HCT116 (cell line): ENCODE data around the gene ABHD12.

ENCODE experiments used
- CEBPB ChIP-seq: IDR thresholded peaks from 2 replicates; pipeline ENCODE4 v1.6.1; 2012; ENCODE audit warnings: low read depth
- POLR2A ChIP-seq: IDR thresholded peaks from 2 replicates; pipeline ENCODE4 v1.7.0; 2011; ENCODE audit warnings: borderline replicate concordance; ENCODE audit not compliant: insufficient read depth, insufficient read length; ENCODE audit errors: extremely low read depth
- POLR2AphosphoS5 ChIP-seq: IDR thresholded peaks from 2 replicates; pipeline ENCODE4 v1.6.1; 2011; ENCODE audit warnings: mild to moderate bottlenecking, low read depth, low read length, moderate library complexity
- RAD21 ChIP-seq: IDR thresholded peaks from 2 replicates; pipeline ENCODE4 v1.6.1; 2012; ENCODE audit warnings: low read depth, mild to moderate bottlenecking
- TF ChIP-seq, protein P1 (sequence below), 3 experiments: fragments of 200-600 bp in 1 of 3; sonication (generic) in 1 of 3; IDR thresholded peaks in 2 of 3; conservative IDR thresholded peaks in 1 of 3; 2 replicates each; pipeline ENCODE4 v1.5.1; 2012 to 2017; ENCODE audit warnings: low read depth in 2 of 3, low read length in 2 of 3, antibody characterized with exemption in 1 of 3, borderline replicate concordance in 1 of 3, control low read depth in 1 of 3, mild to moderate bottlenecking in 1 of 3, mixed read lengths in 1 of 3, mixed run types in 1 of 3, moderate library complexity in 1 of 3; ENCODE audit not compliant: insufficient read depth in 1 of 3

DNA sequence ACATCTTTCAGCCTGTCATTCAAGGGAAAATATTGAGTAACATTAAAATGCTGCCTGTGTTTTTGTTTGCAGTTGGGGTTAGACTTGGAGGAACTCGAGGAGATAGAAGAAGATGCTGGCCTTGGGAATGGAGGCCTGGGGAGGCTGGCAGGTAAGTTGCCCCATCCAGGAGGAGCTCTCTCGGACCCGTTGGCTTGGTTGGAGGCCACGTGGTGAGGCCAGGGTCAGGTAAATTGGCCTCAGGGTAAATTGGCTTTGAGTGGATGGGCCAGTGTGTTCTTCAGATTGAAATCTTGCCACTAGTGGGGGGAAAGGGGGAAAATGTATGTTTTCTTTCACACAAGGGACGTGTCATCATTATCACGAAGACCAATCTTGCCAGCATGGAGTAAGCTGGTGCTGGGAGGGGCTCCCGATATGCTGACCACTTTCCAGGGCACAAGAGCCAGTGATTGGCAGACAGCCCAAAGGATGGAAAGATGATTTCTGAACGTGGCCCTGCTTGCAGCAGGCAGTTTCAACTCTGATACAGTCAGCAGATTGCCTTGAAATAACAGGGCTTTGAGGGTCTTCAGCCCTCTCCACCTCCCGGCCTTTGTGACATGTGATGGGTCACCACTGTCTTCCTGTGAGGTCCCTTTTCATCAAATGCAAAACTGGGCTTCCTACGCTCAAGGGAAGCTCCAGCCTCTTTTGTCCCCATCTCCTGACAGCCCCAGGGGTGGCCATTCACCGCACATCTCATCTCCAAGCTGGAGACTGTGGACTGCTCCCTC, 121.4 kb downstream of the ABHD12 start:
- TF ChIP-seq CEBPB (no peak), POLR2A (no peak), RAD21 (no peak), POLR2AphosphoS5 (no peak)
- TF ChIP-seq, protein P1, sequence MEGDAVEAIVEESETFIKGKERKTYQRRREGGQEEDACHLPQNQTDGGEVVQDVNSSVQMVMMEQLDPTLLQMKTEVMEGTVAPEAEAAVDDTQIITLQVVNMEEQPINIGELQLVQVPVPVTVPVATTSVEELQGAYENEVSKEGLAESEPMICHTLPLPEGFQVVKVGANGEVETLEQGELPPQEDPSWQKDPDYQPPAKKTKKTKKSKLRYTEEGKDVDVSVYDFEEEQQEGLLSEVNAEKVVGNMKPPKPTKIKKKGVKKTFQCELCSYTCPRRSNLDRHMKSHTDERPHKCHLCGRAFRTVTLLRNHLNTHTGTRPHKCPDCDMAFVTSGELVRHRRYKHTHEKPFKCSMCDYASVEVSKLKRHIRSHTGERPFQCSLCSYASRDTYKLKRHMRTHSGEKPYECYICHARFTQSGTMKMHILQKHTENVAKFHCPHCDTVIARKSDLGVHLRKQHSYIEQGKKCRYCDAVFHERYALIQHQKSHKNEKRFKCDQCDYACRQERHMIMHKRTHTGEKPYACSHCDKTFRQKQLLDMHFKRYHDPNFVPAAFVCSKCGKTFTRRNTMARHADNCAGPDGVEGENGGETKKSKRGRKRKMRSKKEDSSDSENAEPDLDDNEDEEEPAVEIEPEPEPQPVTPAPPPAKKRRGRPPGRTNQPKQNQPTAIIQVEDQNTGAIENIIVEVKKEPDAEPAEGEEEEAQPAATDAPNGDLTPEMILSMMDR (IDR thresholded peaks at IDR 0.05 in 2 of 3, conservative IDR thresholded peaks at IDR 0.05 in 1 of 3; ENCODE audit: borderline replicate concordance in 1 of 3, insufficient read depth in 1 of 3, low read depth in 2 of 3, low read length in 2 of 3): no peak
